ENCODE results near the gene OR5AN1. TPM values are rescaled to one million over a fixed set of nuclear protein-coding genes. Genes with fewer than 3 reads are reported as not detected.
A peak's percentile ranks its signal among the peaks of the same experiment; 100 is the strongest.
"Not testable (repeated sequence)": the region's sequence is repeated elsewhere in the genome, so short reads cannot be mapped to it uniquely, and the experiment has no call there.

The OR5AN1 gene
- total and polyA plus RNA-seq, 10 of the 15 experiments (the other 5 are each of a cell fraction or from before 2014, with no cell fraction given), result not detected

- POLR2A ChIA-PET; in situ Hi-C loops (cut with MboI); H3K27ac ChIP-seq (ENCODE audit: control insufficient read depth, insufficient read depth); BruUV-seq (replicated peaks); H2AFZ ChIP-seq (ENCODE audit: control insufficient read depth, low read depth, low read length); H3K4me2 ChIP-seq (ENCODE audit: control insufficient read depth, insufficient read depth); DNase-seq (ENCODE audit: low read depth, low spot score); H3K9me3 ChIP-seq (replicated peaks; ENCODE audit: control insufficient read depth, insufficient read depth, low read length); H3K79me2 ChIP-seq (ENCODE audit: control insufficient read depth, insufficient read depth, low read length); H4K20me1 ChIP-seq (ENCODE audit: control insufficient read depth, insufficient read depth); H3K9ac ChIP-seq (ENCODE audit: control insufficient read depth, insufficient read depth, low read length); intact Hi-C loops (cut with micrococcal nuclease; ENCODE audit: unreplicated experiment); H3K36me3 ChIP-seq (ENCODE audit: control insufficient read depth in 2 of 2, insufficient read depth in 2 of 2, low read length in 1 of 2); ATAC-seq; FAIRE-seq; RAD21 ChIA-PET (ENCODE audit: unreplicated experiment); H3K27me3 ChIP-seq (replicated peaks in 1 of 2; ENCODE audit: control insufficient read depth in 2 of 2, insufficient read depth in 2 of 2, low read length in 1 of 2); H3K4me1 ChIP-seq (ENCODE audit: control insufficient read depth, insufficient read depth, low read length); H3K4me3 ChIP-seq; SMC1A ChIA-PET (ENCODE audit: uncharacterized antibody, unreplicated experiment): not testable (repeated sequence)
- CTCF ChIA-PET, result interaction anchor here (0.8 to 1.0 kb wide), 2 partner anchors 79 to 148 kb away, joined by 3 read pairs; no protein-coding TSS in a partner anchor
- WGBS (ENCODE audit: insufficient coverage, insufficient replicate concordance, low lambda C conversion rate, missing lambda C conversion rate), result 0% methylated on average over 3 of the region's 3 CpGs
Measured at GRCh38 chr11:59372324-59372723, 13.6 kb downstream of the OR5AN1 start.

DNA sequence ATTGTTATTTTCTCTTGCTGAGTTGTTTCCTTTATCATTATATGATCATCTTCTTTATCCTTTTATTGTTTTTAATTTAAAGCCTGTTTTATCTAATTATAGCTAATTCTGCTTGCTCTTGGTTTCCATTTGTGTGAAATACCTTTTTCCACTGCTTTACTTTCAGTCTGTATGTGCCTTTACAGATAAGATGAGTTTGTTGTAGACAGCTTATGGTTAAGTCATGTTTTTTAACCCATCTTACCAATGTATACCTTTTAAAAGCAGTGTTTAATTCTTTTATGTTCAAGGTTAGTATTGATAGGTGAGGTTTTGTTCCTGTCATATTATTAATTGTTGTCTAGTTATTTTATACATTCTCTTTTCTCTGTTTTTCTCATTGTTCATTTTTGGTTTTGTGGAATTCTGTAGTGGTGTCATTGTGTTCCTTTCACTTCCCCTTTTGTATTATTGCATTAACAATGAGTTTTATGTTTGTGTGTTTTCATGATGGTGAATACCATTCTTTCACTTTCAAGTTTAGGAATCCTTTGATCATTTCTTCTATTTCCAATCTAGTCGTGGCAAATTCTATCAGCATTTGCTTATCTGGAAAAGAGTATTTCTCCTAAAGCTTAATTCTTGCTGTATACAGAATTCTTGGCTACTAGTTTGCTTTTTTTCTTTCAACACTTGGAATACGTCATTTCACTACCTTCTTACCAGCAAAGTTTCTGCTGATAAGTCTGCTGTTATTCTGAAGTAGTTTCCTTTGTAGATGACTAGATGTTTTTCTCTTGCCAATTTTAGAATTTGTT is 21.8 kb downstream of the OR5AN1 start:
- WGBS (ENCODE audit: insufficient coverage, insufficient replicate concordance, low lambda C conversion rate, missing lambda C conversion rate), result 3% methylated on average over 2 of the region's 2 CpGs
- CTCF ChIA-PET, result interaction anchor here (0.7 to 1.3 kb wide), 5 partner anchors 17 to 194 kb away, joined by 3 to 4 read pairs (median 3); no protein-coding TSS in a partner anchor
- TF ChIP-seq BCL11A (IDR thresholded peaks at IDR 0.05; ENCODE audit: low read depth, low read length), result peak; percentile 77
- peak; percentile 77; the same call in 1 of the 2 replicates for TF ChIP-seq BMI1 (IDR thresholded peaks at IDR 0.05; ENCODE audit: borderline replicate concordance)
- TF ChIP-seq, protein P1, sequence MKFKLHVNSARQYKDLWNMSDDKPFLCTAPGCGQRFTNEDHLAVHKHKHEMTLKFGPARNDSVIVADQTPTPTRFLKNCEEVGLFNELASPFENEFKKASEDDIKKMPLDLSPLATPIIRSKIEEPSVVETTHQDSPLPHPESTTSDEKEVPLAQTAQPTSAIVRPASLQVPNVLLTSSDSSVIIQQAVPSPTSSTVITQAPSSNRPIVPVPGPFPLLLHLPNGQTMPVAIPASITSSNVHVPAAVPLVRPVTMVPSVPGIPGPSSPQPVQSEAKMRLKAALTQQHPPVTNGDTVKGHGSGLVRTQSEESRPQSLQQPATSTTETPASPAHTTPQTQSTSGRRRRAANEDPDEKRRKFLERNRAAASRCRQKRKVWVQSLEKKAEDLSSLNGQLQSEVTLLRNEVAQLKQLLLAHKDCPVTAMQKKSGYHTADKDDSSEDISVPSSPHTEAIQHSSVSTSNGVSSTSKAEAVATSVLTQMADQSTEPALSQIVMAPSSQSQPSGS (IDR thresholded peaks at IDR 0.05; ENCODE audit: low read length), result peak; percentile 90
- TF ChIP-seq DPF2 (IDR thresholded peaks at IDR 0.05), result peak; percentile 93
- no peak for TF ChIP-seq TCF3 (IDR thresholded peaks at IDR 0.05; ENCODE audit: borderline replicate concordance, insufficient read depth, low read depth, low read length)
- TF ChIP-seq ATF7 (IDR thresholded peaks at IDR 0.05; ENCODE audit: low read depth), result peak; percentile 96
- no peak for TF ChIP-seq SRF (IDR thresholded peaks at IDR 0.05; ENCODE audit: low read depth in 2 of 2, low read length in 2 of 2)
- TF ChIP-seq, protein P2, sequence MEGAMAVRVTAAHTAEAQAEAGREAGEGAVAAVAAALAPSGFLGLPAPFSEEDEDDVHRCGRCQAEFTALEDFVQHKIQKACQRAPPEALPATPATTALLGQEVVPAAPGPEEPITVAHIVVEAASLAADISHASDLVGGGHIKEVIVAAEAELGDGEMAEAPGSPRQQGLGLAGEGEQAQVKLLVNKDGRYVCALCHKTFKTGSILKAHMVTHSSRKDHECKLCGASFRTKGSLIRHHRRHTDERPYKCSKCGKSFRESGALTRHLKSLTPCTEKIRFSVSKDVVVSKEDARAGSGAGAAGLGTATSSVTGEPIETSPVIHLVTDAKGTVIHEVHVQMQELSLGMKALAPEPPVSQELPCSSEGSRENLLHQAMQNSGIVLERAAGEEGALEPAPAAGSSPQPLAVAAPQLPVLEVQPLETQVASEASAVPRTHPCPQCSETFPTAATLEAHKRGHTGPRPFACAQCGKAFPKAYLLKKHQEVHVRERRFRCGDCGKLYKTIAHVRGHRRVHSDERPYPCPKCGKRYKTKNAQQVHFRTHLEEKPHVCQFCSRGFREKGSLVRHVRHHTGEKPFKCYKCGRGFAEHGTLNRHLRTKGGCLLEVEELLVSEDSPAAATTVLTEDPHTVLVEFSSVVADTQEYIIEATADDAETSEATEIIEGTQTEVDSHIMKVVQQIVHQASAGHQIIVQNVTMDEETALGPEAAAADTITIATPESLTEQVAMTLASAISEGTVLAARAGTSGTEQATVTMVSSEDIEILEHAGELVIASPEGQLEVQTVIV (IDR thresholded peaks at IDR 0.05; ENCODE audit: borderline replicate concordance, partially characterized antibody), result no peak
- peak; percentile 92 for TF ChIP-seq JUNB (IDR thresholded peaks at IDR 0.05)
- TF ChIP-seq USF1 (IDR thresholded peaks at IDR 0.05; ENCODE audit: borderline replicate concordance, extremely low read length, insufficient read depth, low read depth, low read length), result no peak
- peak; percentile 64 for TF ChIP-seq CREM (IDR thresholded peaks at IDR 0.05; ENCODE audit: low read depth)

More for the DNA sequence above, 21.8 kb downstream of the OR5AN1 start:
- in situ Hi-C loops (cut with MboI) (no loop called here), intact Hi-C loops (cut with micrococcal nuclease; ENCODE audit: unreplicated experiment) (loop anchor here (2.0 to 10.0 kb wide), 3 partner anchors 168 to 806 kb away; partner anchors contain the start of genes DTX4, LPXN, MPEG1 and ZFP91)
- Histone ChIP-seq H3K4me2 (ENCODE audit: control insufficient read depth, insufficient read depth) (peak overlapping the region; percentile 75), H3K79me2 (ENCODE audit: control insufficient read depth, insufficient read depth, low read length) (no peaks in the 10 kb centered on the region), H4K20me1 (ENCODE audit: control insufficient read depth, insufficient read depth) (no peaks in the 10 kb centered on the region), H3K27ac (ENCODE audit: control insufficient read depth, insufficient read depth) (peak overlapping the region; percentile 67), H3K27me3 (replicated peaks in 1 of 2; ENCODE audit: control insufficient read depth in 2 of 2, insufficient read depth in 2 of 2, low read length in 1 of 2) (no peaks in the 10 kb centered on the region), H3K9ac (ENCODE audit: control insufficient read depth, insufficient read depth, low read length) (no peak overlapping the region), H3K36me3 (ENCODE audit: control insufficient read depth in 2 of 2, insufficient read depth in 2 of 2, low read length in 1 of 2) (no peaks in the 10 kb centered on the region), H3K9me3 (replicated peaks; ENCODE audit: control insufficient read depth, insufficient read depth, low read length) (peaks cover 2% of the 10 kb centered on the region; the same call in 2 of the 3 replicates), H3K4me3 (peak overlapping the region; percentile 43; the same call in 1 of the 2 replicates), H3K4me1 (ENCODE audit: control insufficient read depth, insufficient read depth, low read length) (peaks cover 5% of the 10 kb centered on the region), H2AFZ (ENCODE audit: control insufficient read depth, low read depth, low read length) (no peak overlapping the region)
- POLR2A ChIA-PET, result no interaction called here
- DNase-seq (ENCODE audit: low read depth, low spot score) (peak; percentile 60), FAIRE-seq (peak; percentile 97), ATAC-seq (peak; percentile 96)
- BruUV-seq (replicated peaks), result no TSS peak
- SMC1A ChIA-PET (ENCODE audit: uncharacterized antibody, unreplicated experiment), result interaction anchor here (1.0 to 1.7 kb wide), 4 partner anchors 10 to 48 kb away, joined by 3 to 4 read pairs (median 3); no protein-coding TSS in a partner anchor
- RAD21 ChIA-PET (ENCODE audit: unreplicated experiment), result no interaction called here
